ENCODE results near the gene ETV4.
"Not testable (repeated sequence)": the region's sequence is repeated elsewhere in the genome, so short reads cannot be mapped to it uniquely, and the experiment has no call there.

The ETV4 gene

GRCh38 chr17:43515656-43516055 is 30.5 kb downstream of the ETV4 start:
- DNase-seq (ENCODE audit: low read depth), result no peak

- not testable (repeated sequence) for DNase-seq (ENCODE audit: low read depth)
These were observed 34.9 kb downstream of the ETV4 start for GRCh38 chr17:43511199-43511598.

DNA sequence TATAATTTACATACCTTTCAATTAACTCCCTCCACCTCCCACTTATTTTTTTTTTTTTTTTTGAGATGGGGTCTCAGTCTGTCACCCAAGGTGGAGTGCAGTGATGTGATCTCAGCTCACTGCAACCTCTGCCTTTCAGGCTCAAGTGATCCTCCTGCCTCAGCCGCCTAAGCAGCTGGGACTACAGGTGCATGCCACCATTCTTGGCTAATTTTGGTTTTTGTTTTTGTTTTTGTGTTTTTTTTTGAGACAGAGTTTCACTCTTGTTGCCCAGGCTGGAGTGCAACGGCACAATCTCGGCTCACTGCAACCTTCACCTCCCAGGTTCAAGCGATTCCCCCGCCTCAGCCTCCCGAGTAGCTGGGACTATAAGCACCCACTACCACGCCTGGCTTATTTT is 36.7 kb downstream of the ETV4 start:
- not testable (repeated sequence) for DNase-seq (ENCODE audit: low read depth)

DNA sequence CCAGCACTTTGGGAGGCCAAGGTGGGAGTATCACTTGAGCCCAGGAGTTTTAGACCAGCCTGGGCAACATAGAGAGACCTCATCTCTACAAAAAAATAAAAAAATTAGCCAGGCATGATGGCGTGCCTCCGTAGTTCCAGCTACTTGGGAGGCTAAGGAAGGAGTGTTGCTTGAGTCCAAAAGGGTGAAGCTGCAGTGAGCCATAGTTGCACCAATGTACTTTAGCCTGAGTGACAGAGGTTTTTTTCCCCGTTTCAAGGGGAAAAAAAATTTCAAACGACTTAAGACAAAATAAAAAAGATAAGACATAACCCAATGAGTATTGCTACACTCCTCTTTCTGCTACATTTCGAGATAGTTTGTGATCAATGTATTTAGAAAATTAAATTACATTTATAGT is 55.5 kb downstream of the ETV4 start:
- DNase-seq (ENCODE audit: low read depth), result no peak

- DNase-seq (ENCODE audit: low read depth), result peak; percentile 88
These were observed 62.2 kb downstream of the ETV4 start, which contains the start of gene DHX8 for GRCh38 chr17:43483674-43484551. DHX8 (plus strand) TSS chr17:43483975; CDS start chr17:43484038, 63 bp downstream.

- DNase-seq (ENCODE audit: low read depth), result no peak
These were observed 63.8 kb downstream of the ETV4 start for GRCh38 chr17:43482103-43483012.

DNA sequence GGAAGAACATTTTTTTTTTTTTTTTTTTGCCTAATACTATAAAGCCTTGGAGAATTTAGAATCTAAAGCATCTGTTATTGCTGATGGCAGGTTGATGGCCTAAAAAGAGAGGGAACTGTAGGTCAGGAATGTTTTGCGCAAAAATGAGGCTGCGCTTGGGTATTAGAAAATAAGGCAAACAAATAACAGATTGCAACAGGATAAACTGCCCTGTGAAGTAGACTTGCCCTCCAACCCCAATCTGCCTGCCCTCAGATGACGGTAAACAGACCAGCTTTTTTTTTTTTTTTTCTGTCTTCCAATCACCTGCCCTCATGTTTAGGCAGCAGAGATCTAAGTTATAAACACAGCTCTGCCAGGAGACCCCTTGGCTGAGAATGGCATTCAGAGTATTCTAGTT is 66.2 kb downstream of the ETV4 start:
- no peak for DNase-seq (ENCODE audit: low read depth)

All from HS-27A (cell line).